Esophagus muscularis mucosa (tissue), 3 donors: Measurements from ENCODE around the gene HCFC1R1.

Experiments
- CTCF ChIP-seq, 3 experiments: fragments of 200-600 bp in 2 of 3; fragments of 450-650 bp in 1 of 3; sonication (generic) in 2 of 3; IDR thresholded peaks; one replicate each; pipeline ENCODE4 v1.5.1; 2017 to 2019; ENCODE audit warnings: antibody characterized with exemption in 3 of 3, mild to moderate bottlenecking in 2 of 3, moderate library complexity in 1 of 3
- POLR2A ChIP-seq: fragments of 450-650 bp; IDR thresholded peaks from one replicate; pipeline ENCODE4 v1.6.1; 2017; ENCODE audit warnings: antibody characterized with exemption, moderate library complexity, mild to moderate bottlenecking, low read depth
- POLR2AphosphoS5 ChIP-seq, 2 donors: sonication (generic); formaldehyde crosslinking; IDR thresholded peaks; one replicate each; pipeline ENCODE4 v1.6.1; 2017; ENCODE audit warnings: antibody characterized with exemption in 2 of 2

GRCh38 chr16:2987286-2987685 is 36.5 kb downstream of the HCFC1R1 start:
- TF ChIP-seq POLR2A = no peak
- no peak for TF ChIP-seq CTCF (IDR thresholded peaks at IDR 0.05)
- TF ChIP-seq POLR2AphosphoS5 (IDR thresholded peaks at IDR 0.05) = no peak
